IMR-90 (cell line): ENCODE data around the gene INTS12.

Experiments used
- CEBPB ChIP-seq: IDR thresholded peaks from 2 replicates; pipeline ENCODE4 v1.6.1; 2012; ENCODE audit warnings: low read depth, low read length, improper control_type of control experiment
- CHD1 ChIP-seq: IDR thresholded peaks from 2 replicates; pipeline ENCODE4 v1.6.1; 2012; ENCODE audit warnings: low read depth, low read length, improper control_type of control experiment
- FOS ChIP-seq: fragments of 150-350 bp; IDR thresholded peaks from 2 replicates; pipeline ENCODE4 v1.6.1; 2016; ENCODE audit warnings: low read depth, low read length
- MXI1 ChIP-seq: IDR thresholded peaks from 2 replicates; pipeline ENCODE4 v1.6.1; 2012; ENCODE audit warnings: low read depth, mild to moderate bottlenecking, low read length, moderate library complexity, borderline replicate concordance
- POLR2A ChIP-seq: IDR thresholded peaks from 2 replicates; pipeline ENCODE4 v1.6.1; 2012; ENCODE audit warnings: mild to moderate bottlenecking, low read depth, low read length
- RAD21 ChIP-seq: IDR thresholded peaks from 2 replicates; pipeline ENCODE4 v1.6.1; 2012; ENCODE audit warnings: low read length, improper control_type of control experiment
- RFX5 ChIP-seq: IDR thresholded peaks from 2 replicates; pipeline ENCODE4 v1.8.0; 2012; ENCODE audit warnings: low read depth, mild to moderate bottlenecking, low read length, moderate library complexity
- SMC3 ChIP-seq: fragments of 150-350 bp; IDR thresholded peaks from 2 replicates; pipeline ENCODE4 v1.6.1; 2016; ENCODE audit warnings: low read depth, mild to moderate bottlenecking, antibody characterized with exemption, low read length, moderate library complexity
- TF ChIP-seq, protein P1 (sequence below): conservative IDR thresholded peaks from 2 replicates; pipeline ENCODE4 v1.5.1; 2012; ENCODE audit warnings: mild to moderate bottlenecking, low read depth, low read length, improper control_type of control experiment
- TF ChIP-seq, protein P2 (sequence below): fragments of 150-350 bp; IDR thresholded peaks from 2 replicates; pipeline ENCODE4 v1.6.1; 2016; ENCODE audit warnings: low read depth, mild to moderate bottlenecking, low read length, moderate library complexity, borderline replicate concordance

DNA sequence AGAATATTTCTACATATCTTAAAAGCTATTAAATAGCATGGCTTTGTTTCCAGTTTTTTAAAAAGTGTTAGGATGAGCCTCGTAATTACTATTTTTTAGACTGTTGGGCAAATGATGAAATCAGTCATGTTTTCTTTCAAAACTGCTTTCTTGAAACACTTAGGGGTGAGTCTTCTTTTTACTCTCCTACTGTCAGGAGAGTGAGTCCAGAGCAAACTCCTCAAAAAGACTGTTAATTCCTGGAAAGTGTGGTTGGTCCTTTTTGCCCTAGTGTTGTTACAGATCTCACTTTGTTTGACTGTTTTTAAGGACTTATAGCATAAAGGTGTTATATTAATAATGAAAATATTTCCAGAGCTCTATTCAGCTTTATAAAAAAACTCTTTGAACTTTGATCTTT is 6.4 kb upstream of the INTS12 start:
- no peak for TF ChIP-seq CHD1
- TF ChIP-seq, protein P1, sequence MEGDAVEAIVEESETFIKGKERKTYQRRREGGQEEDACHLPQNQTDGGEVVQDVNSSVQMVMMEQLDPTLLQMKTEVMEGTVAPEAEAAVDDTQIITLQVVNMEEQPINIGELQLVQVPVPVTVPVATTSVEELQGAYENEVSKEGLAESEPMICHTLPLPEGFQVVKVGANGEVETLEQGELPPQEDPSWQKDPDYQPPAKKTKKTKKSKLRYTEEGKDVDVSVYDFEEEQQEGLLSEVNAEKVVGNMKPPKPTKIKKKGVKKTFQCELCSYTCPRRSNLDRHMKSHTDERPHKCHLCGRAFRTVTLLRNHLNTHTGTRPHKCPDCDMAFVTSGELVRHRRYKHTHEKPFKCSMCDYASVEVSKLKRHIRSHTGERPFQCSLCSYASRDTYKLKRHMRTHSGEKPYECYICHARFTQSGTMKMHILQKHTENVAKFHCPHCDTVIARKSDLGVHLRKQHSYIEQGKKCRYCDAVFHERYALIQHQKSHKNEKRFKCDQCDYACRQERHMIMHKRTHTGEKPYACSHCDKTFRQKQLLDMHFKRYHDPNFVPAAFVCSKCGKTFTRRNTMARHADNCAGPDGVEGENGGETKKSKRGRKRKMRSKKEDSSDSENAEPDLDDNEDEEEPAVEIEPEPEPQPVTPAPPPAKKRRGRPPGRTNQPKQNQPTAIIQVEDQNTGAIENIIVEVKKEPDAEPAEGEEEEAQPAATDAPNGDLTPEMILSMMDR, result no peak
- no peak for TF ChIP-seq POLR2A
- no peak for TF ChIP-seq MXI1
- no peak for TF ChIP-seq RFX5
- no peak for TF ChIP-seq FOS
- no peak for TF ChIP-seq RAD21
- TF ChIP-seq SMC3, result no peak
- no peak for TF ChIP-seq CEBPB
- TF ChIP-seq, protein P2, sequence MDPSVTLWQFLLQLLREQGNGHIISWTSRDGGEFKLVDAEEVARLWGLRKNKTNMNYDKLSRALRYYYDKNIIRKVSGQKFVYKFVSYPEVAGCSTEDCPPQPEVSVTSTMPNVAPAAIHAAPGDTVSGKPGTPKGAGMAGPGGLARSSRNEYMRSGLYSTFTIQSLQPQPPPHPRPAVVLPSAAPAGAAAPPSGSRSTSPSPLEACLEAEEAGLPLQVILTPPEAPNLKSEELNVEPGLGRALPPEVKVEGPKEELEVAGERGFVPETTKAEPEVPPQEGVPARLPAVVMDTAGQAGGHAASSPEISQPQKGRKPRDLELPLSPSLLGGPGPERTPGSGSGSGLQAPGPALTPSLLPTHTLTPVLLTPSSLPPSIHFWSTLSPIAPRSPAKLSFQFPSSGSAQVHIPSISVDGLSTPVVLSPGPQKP, result no peak
